ENCODE measurements around the gene FGF7. TPM values are rescaled to one million over a fixed set of nuclear protein-coding genes. Genes with fewer than 3 reads are reported as not detected.
"Not testable (repeated sequence)": the region's sequence is repeated elsewhere in the genome, so short reads cannot be mapped to it uniquely, and the experiment has no call there.

Gene FGF7
- 0.41 TPM for total RNA-seq

- no peak for FAIRE-seq
- no peak for DNase-seq (ENCODE audit: low spot score in 2 of 2)
These were observed at the start of gene FGF7 for GRCh38 chr15:49423021-49423420. Gene FGF7 (plus strand): TSS chr15:49423242. CDS start chr15:49424298, 1,056 bp downstream.

DNA sequence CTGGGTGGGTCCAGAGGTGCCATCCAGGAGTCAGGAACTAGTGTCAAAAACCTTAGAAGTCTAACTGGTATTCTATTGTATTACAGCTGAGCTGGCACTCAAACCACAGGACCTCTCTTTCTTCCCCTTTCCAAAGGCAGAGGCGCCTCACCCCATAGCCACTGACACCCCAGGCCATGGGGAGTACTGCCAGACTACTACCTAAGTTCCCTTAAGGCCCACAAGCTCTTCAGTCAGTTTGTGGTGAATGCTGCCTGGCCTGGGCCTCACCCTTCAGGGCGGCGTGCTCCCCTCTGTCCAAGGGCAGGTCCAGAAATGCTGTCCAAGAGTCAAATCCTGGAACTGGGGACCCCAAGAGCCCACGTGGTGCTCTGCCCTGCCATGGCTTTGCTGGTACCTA lies 43.0 kb upstream of the FGF7 start:
- FAIRE-seq (no peak), DNase-seq (ENCODE audit: low spot score in 2 of 2) (no peak)

- FAIRE-seq (no peak), DNase-seq (ENCODE audit: low spot score in 2 of 2) (no peak)
These were observed 42.1 kb upstream of the FGF7 start for GRCh38 chr15:49380912-49381311.

DNA sequence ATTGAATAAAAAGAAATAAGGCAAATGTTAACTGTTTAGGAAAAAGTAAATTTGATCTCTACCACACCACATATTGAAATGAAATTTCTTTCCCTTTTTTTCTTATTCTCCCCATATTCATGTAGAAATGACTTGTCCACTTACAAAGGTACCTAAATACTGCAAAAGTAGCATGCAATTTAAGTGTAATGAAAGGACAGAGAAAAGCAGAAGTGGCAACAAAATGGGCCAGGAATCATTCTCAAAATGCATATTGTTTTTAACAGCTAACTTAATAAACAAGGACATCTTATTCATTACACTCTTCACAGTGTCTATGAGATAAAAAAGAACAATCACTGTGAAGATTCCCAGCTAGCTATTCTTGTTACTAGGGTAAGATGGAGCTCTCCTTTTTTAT lies 40.6 kb upstream of the FGF7 start:
- no peak for DNase-seq (ENCODE audit: low spot score in 2 of 2)
- no peak for FAIRE-seq

GRCh38 chr15:49383266-49383665 lies 39.8 kb upstream of the FGF7 start:
- FAIRE-seq (no peak), DNase-seq (ENCODE audit: low spot score in 2 of 2) (no peak)

DNA sequence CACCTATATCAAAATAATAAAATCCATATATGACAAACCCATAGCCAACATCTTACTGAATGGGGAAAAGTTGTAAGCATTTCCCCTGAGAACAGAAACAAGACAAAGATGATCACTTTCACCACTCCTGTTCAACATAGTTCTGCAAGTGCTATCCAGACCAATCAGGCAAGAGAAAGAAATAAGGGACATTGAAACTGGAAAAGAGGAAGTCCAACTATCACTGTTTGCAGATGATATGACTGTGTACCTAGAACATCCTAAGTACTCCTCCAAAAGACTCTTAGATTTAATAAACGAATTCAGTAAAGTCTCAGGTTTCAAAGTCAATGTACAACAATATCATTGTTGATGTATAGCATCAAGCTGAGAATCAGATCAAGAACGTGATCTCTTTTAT lies 35.6 kb upstream of the FGF7 start:
- no peak for FAIRE-seq
- no peak for DNase-seq (ENCODE audit: low spot score in 2 of 2)

DNA sequence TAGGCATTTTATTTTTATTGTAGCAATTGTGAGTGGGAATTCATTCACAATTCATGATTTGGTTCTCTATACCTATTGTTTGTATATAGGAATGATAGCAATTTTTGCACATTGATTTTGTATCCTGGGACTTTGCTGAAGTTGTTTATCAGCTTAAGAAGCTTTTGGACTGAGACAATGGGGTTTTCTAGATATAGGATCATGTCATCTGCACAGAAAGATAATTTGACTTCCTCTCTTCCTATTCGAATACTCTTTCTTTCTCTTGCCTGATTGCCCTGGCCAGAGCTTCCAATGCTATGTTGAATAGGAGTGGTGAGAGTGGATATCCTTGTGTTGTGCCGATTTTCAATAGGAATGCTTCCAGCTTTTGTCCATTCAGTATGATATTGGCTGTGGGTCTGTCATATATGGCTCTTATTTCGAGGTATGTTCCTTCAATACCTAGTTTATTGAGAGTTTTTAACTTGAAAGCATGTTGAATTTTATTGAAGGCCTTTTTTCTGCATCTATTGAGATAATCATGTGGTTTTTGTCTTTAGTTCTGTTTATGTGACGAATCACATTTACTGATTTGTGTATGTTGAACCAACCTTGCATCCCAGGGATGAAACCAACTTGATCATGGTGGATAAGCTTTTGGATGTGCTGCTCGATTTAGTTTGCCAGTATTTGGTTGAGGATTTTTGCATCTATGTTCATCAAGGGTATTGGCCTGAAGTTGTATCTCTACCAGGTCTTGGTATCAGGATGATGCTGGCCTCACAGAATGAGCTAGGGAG lies 20.3 kb upstream of the FGF7 start:
- FAIRE-seq; DNase-seq (ENCODE audit: low spot score in 2 of 2): not testable (repeated sequence)

DNA sequence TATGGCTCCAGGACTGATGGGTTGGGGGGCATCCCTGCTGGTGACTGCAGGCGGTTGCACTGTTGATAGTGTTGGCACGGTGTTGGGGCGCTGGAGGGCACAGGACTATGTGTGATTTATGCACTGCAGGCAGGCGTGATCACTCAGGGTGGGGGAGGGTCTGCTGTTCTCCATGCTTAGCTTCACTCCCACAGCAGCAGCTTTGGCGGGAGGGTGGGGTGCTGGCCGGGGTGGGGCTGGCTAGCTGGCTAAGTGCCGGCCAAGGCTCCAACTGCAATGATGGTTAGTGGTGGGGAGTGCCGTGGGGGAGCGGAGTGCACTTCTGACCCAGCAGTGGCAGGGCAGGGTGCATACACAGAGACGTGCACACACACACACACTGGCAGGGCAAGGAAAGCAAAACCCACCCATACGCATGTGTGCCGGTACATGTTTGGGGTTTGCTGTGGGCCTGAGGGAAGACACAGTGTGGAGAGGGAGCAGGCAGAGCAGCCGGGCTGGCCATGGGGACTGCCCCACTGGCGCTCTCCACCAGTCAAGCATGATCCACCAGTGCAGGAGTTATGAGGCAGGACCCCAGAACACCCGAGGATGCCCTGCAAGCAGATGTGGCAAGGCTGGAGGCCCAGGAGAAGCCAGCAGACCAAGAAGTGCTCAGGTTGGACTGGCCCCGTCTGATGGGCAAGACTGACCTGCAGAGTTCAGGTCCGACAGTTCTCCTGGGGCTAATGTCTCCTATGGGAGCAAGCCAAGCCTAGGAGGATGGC lies 16.5 kb upstream of the FGF7 start:
- DNase-seq (ENCODE audit: low spot score in 2 of 2) (no peak), FAIRE-seq (no peak)

GRCh38 chr15:49410641-49411040 lies 12.4 kb upstream of the FGF7 start:
- no peak for FAIRE-seq
- DNase-seq (ENCODE audit: low spot score in 2 of 2), result no peak

DNA sequence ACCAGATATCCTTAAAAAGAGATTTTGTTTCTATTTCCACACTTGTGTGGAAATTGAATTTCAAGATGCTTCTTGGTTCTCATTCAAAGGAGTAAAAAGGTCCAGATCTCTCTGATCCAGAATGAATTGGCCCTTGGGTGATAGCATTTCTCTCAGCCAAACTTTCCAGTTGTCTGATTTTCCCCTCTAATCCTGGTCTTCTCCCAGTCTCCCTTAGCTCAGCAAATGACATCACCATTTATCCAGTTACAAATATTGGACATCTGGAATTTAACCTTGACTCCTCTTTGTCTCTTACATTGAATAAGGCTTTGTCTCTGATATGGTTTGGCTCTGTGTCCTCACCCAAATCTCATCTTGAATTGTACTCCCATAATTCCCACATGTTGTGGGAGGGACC lies 10.2 kb upstream of the FGF7 start:
- no peak for DNase-seq (ENCODE audit: low spot score in 2 of 2)
- no peak for FAIRE-seq

DNA sequence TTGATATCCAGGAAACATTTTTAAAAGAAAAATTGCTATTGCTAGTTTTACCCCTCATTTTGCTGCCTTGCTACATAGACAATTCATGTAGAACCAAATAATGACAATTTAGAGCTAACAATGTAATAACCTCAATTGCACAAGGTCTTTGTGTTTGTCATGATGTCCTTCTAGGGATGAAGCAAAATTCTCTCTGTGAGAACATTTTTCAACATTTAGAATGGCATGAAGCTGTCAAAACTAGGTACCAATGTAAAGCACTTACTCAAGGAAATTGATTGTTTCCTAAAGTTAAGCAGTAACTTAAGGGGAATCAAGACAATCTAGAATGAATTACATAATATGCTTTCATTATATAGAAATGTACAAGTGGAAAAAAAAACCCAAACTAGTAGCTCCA lies 7.9 kb upstream of the FGF7 start:
- FAIRE-seq, result no peak
- DNase-seq (ENCODE audit: low spot score in 2 of 2), result no peak

DNA sequence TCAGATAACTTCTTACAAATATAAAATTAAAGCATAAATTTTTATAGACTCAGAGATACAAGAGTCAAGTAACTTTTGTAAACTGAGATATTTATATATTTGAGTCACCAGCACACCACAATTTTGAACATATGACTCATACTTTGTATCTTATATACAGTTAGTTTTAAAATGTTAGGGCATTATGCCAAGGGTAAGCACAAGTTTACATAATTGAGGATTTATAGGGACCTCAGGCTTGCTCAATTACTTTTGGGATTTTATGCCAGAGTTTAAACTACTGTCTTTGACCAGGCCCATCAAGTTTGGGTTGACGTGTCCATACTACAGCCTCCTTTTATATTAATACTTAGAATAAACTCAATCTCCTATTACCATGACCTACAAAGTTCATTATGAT lies 7.4 kb upstream of the FGF7 start:
- DNase-seq (ENCODE audit: low spot score in 2 of 2) (no peak), FAIRE-seq (no peak)

DNA sequence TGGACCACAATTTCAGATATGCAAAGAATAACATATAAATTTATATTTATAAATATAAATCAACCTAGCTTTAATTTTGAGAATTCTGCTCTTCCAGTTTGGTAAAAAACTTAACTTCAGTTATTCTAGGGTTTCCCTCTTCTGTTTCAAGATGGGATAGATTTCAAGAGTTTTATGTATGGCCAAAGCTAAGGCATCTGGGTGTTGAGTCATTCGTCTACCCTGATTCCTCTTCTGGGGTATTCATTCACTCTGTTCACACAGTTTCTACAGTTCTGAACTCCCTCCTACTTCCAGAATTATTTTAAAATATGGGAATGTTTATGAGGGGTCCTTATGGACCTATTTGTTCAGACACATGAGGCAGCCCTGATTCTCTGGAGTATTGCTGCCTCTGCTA lies 4.2 kb upstream of the FGF7 start:
- DNase-seq (ENCODE audit: low spot score in 2 of 2), result no peak
- no peak for FAIRE-seq

DNA sequence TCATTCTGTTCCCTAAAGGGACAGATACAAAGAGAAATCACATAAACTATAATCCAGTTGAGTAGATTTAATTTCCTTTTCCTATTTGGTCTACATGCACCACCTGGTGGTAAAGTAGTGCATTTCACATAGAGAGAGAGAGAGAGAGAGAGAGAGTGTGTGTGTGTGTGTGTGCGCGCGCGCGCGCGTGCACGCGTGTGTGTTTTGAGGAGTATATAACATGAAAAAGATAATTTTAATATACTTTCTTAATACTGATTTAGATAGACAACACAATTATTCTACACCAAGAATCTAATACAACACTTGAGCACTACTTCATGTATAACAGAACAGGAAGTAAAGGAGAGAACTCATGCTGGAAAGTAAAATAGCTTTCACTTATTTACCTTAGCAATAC lies 1.1 kb upstream of the FGF7 start:
- DNase-seq (ENCODE audit: low spot score in 2 of 2) (no peak), FAIRE-seq (no peak)

- DNase-seq (ENCODE audit: low spot score in 2 of 2), result no peak
- FAIRE-seq, result no peak
These were observed 984 bp downstream of the FGF7 start for GRCh38 chr15:49423901-49424550.

DNA sequence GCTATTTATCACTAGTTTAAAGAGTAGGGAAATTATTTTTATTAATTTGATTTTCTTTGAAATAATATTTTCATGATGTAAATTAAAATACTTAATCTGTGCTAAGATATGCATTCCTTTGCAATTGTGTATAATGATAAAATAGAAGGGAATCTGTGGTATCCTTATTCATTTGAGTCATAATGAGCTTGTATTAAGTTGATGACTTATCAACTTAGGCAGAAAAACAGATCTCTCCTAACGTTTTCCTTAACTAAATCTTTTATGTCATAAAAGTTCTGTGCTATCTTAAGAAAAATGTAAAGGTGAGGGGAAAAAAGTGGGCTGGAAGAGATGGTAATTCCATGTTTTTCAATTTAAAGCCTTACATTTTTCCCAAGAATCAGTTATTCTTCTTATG lies 1.9 kb downstream of the FGF7 start:
- FAIRE-seq, result peak; percentile 6
- DNase-seq (ENCODE audit: low spot score in 2 of 2), result no peak

DNA sequence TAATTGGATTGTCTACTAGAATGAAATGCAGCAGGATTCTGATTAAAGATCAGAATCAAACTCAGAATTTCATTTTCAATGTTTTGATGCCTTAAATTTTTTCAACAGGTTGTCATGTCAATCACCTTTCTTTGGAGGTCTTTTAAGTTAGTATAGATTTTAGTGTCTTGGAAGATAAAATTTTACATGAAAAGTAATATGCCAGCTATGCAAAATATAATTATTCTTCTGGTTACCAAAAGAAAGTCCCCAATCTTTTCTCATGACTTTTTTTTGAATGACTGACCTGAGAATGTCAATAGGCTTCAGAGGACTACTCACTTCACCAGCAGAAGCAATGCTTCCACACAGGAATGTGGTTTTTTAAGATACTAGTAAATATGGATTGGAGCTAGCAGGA lies 4.3 kb downstream of the FGF7 start:
- DNase-seq (ENCODE audit: low spot score in 2 of 2) (no peak), FAIRE-seq (no peak)

GRCh38 chr15:49428409-49429095 lies 5.5 kb downstream of the FGF7 start:
- FAIRE-seq (no peak), DNase-seq (ENCODE audit: low spot score in 2 of 2) (no peak)

- FAIRE-seq, result no peak
These were observed 7.0 kb downstream of the FGF7 start for GRCh38 chr15:49430046-49430445.

GRCh38 chr15:49435174-49435573 lies 12.1 kb downstream of the FGF7 start:
- FAIRE-seq, result no peak
- DNase-seq (ENCODE audit: low spot score in 2 of 2), result no peak

More at GRCh38 chr15:49430046-49430445, 7.0 kb downstream of the FGF7 start:
- no peak for DNase-seq (ENCODE audit: low spot score in 2 of 2)

GRCh38 chr15:49436751-49437150 lies 13.7 kb downstream of the FGF7 start:
- FAIRE-seq (no peak), DNase-seq (ENCODE audit: low spot score in 2 of 2) (no peak)
